ENCODE measurements around the gene NCBP3. TPM values are rescaled to one million over a fixed set of nuclear protein-coding genes. Genes with fewer than 3 reads are reported as not detected.

Gene NCBP3
- total RNA-seq, 1 experiment from 2014 or later: 28.1 TPM

- Histone ChIP-seq H3K4me1 (ENCODE audit: control insufficient read depth, insufficient read depth, low read length) (peaks cover 5% of the 10 kb centered on the region), H3K4me3 (ENCODE audit: low read depth in 2 of 2, low read length in 2 of 2) (no peak overlapping the region), H3K9me3 (ENCODE audit: control insufficient read depth, insufficient read depth, low read depth, low read length) (no peaks in the 10 kb centered on the region), H3K36me3 (ENCODE audit: control insufficient read depth, insufficient read depth, low read length) (no peaks in the 10 kb centered on the region), H3K27ac (ENCODE audit: low read length) (no peak overlapping the region), H3K27me3 (ENCODE audit: control insufficient read depth, insufficient read depth, low read length) (no peaks in the 10 kb centered on the region)
- DNase-seq (ENCODE audit: low read depth, low spot score): no peak
- intact Hi-C loops (cut with micrococcal nuclease; ENCODE audit: unreplicated experiment) (no loop called here), in situ Hi-C loops (cut with HindIII; ENCODE audit: low pct_unique_long_range_greater_than_20kb, low sequenced_read_pairs) (no loop called here)
- no TSS peak for BruUV-seq (replicated peaks)
- no peak for TF ChIP-seq CTCF (IDR thresholded peaks at IDR 0.05)
- no peak for TF ChIP-seq REST (IDR thresholded peaks at IDR 0.05; ENCODE audit: insufficient read depth in 1 of 2, low read depth in 2 of 2, low read length in 1 of 2)
- ChIA-PET POLR2A (no interaction called here), CTCF (no interaction called here)
- no peak for ATAC-seq
These were observed 46.7 kb downstream of the NCBP3 start for GRCh38 chr17:3799181-3799945.

GRCh38 chr17:3798273-3799180, 47.5 kb downstream of the NCBP3 start:
- no peak for DNase-seq (ENCODE audit: low read depth, low spot score)
- POLR2A ChIA-PET: no interaction called here
- intact Hi-C loops (cut with micrococcal nuclease; ENCODE audit: unreplicated experiment): no loop called here
- H3K9me3 ChIP-seq (ENCODE audit: control insufficient read depth, insufficient read depth, low read depth, low read length): no peaks in the 10 kb centered on the region
- ATAC-seq: no peak
- no peak overlapping the region for H3K4me3 ChIP-seq (ENCODE audit: low read depth in 2 of 2, low read length in 2 of 2)
- no TSS peak for BruUV-seq (replicated peaks)
- no peak overlapping the region for H3K27ac ChIP-seq (ENCODE audit: low read length)
- peaks cover 5% of the 10 kb centered on the region for H3K4me1 ChIP-seq (ENCODE audit: control insufficient read depth, insufficient read depth, low read length)
- no peak for TF ChIP-seq POLR2AphosphoS5 (IDR thresholded peaks at IDR 0.05; ENCODE audit: low read depth, low read length)
- no peak for TF ChIP-seq TCF7L2 (IDR thresholded peaks at IDR 0.05; ENCODE audit: low read depth, low read length)
- no peak for TF ChIP-seq REST (IDR thresholded peaks at IDR 0.05; ENCODE audit: insufficient read depth in 1 of 2, low read depth in 2 of 2, low read length in 1 of 2)
- no peak for TF ChIP-seq CTCF (IDR thresholded peaks at IDR 0.05)
- no peak for TF ChIP-seq SIN3A (IDR thresholded peaks at IDR 0.05; ENCODE audit: borderline replicate concordance, insufficient read depth, low read depth, low read length)
- no peaks in the 10 kb centered on the region for H3K27me3 ChIP-seq (ENCODE audit: control insufficient read depth, insufficient read depth, low read length)
- CTCF ChIA-PET: no interaction called here
- H3K36me3 ChIP-seq (ENCODE audit: control insufficient read depth, insufficient read depth, low read length): no peaks in the 10 kb centered on the region
- in situ Hi-C loops (cut with HindIII; ENCODE audit: low pct_unique_long_range_greater_than_20kb, low sequenced_read_pairs): no loop called here

Data from Panc1 (cell line).